ENCODE measurements around the gene NGEF. TPM values are rescaled to one million over a fixed set of nuclear protein-coding genes. Genes with fewer than 3 reads are reported as not detected.

NGEF gene
- total and polyA plus RNA-seq, 10 of the 15 experiments (the other 5 are each of a cell fraction or from before 2014, with no cell fraction given), result 0.12 TPM; not detected in 9

DNA sequence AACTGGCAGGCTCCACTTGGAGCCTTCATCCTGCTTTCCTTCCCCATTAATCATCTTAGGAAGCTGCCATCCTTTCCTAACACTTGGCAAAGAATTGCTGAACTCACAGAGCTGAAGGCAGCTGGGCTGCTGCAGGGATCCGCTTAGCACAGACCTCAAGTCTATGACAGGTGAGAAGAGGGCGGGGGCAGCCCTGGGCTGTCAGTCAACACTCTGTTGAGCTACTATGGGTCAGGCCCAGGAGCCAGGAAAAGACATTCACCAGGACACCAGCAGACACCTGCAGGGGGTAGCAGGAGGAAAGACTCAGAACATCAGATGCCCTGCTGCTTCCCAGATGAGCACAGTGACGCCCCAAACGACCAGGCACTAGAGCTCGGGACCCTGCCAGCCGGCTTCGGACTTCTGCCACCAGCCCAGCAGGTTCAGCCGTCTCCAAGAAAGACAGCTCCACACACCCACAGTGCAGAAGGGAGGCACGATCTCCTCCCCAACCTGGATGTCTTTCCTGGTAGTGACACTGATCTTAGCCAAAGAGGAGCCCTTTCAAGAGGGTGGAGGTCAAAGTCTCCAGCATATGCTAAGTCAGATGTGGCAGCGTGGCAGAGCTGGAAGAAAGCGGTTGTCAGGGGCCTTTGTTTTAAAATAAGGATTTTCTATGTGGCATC lies 87.8 kb downstream of the NGEF start:
- no peak for DNase-seq (ENCODE audit: low read depth, low spot score)
- in situ Hi-C loops (cut with MboI), result no loop called here
- Histone ChIP-seq H2AFZ (ENCODE audit: control insufficient read depth, low read depth, low read length) (no peak overlapping the region), H3K4me1 (ENCODE audit: control insufficient read depth, insufficient read depth, low read length) (no peaks in the 10 kb centered on the region), H3K9ac (ENCODE audit: control insufficient read depth, insufficient read depth, low read length) (no peak overlapping the region), H3K27me3 (replicated peaks in 1 of 2; ENCODE audit: control insufficient read depth in 2 of 2, insufficient read depth in 2 of 2, low read length in 1 of 2) (peaks cover 5 to 6% of the 10 kb centered on the region in 2 experiments), H3K4me3 (no peak overlapping the region), H3K79me2 (ENCODE audit: control insufficient read depth, insufficient read depth, low read length) (no peaks in the 10 kb centered on the region), H3K27ac (ENCODE audit: control insufficient read depth, insufficient read depth) (no peak overlapping the region), H3K4me2 (ENCODE audit: control insufficient read depth, insufficient read depth) (no peak overlapping the region), H3K36me3 (ENCODE audit: control insufficient read depth in 2 of 2, insufficient read depth in 2 of 2, low read length in 1 of 2) (no peaks in the 10 kb centered on the region), H4K20me1 (ENCODE audit: control insufficient read depth, insufficient read depth) (no peaks in the 10 kb centered on the region), H3K9me3 (replicated peaks; ENCODE audit: control insufficient read depth, insufficient read depth, low read length) (no peaks in the 10 kb centered on the region; the same call in 2 of the 3 replicates)
- BruUV-seq (replicated peaks), result no TSS peak
- intact Hi-C loops (cut with micrococcal nuclease; ENCODE audit: unreplicated experiment), result no loop called here
- ChIA-PET RAD21 (ENCODE audit: unreplicated experiment) (interaction anchor here (1.0 kb wide), 1 partner anchor 103 kb away, joined by 4 read pairs; no protein-coding TSS in a partner anchor), POLR2A (no interaction called here), CTCF (interaction anchor here (0.8 to 1.6 kb wide), 3 partner anchors 9 to 326 kb away, joined by 3 to 7 read pairs (median 3); partner anchors contain the start of gene ATG16L1), SMC1A (ENCODE audit: uncharacterized antibody, unreplicated experiment) (interaction anchor here (0.9 kb wide), 1 partner anchor 104 kb away, joined by 4 read pairs; no protein-coding TSS in a partner anchor)
- no peak for ATAC-seq
- TF ChIP-seq ATF7 (IDR thresholded peaks at IDR 0.05; ENCODE audit: low read depth) (no peak), PKNOX1 (IDR thresholded peaks at IDR 0.05) (peak; percentile 60), YY1 (IDR thresholded peaks at IDR 0.05; ENCODE audit: low read depth, low read length) (no peak), RCOR1 (conservative IDR thresholded peaks at IDR 0.05; ENCODE audit: low read depth, low read length) (no peak), ZBTB4 (CRISPR knock-in tag; IDR thresholded peaks at IDR 0.05) (no peak), PAX5 (IDR thresholded peaks at IDR 0.05; ENCODE audit: borderline replicate concordance, low read depth, low read length) (no peak)
- TF ChIP-seq, protein P1, sequence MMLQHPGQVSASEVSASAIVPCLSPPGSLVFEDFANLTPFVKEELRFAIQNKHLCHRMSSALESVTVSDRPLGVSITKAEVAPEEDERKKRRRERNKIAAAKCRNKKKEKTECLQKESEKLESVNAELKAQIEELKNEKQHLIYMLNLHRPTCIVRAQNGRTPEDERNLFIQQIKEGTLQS (IDR thresholded peaks at IDR 0.05; ENCODE audit: borderline replicate concordance, extremely low read depth, low read depth, low read length), result no peak
- no peak for FAIRE-seq
- WGBS (ENCODE audit: insufficient coverage, insufficient replicate concordance, low lambda C conversion rate, missing lambda C conversion rate), result 24% methylated on average over 11 of the region's 11 CpGs
